HUES6 (cell line): ENCODE data around the gene ATP11A.
A peak's percentile ranks its signal among the peaks of the same experiment; 100 is the strongest.

Experiments
- H3K27ac ChIP-seq: 2 replicates; pipeline ENCODE4 v1.7.0; 2013; ENCODE audit warnings: low read depth, mild to moderate bottlenecking, low read length, inconsistent platforms
- H3K27me3 ChIP-seq: 2 replicates; pipeline ENCODE4 v1.6.1; 2013; ENCODE audit warnings: low read length; ENCODE audit not compliant: control insufficient read depth, insufficient read depth
- H3K36me3 ChIP-seq: 2 replicates; pipeline ENCODE4 v1.6.1; 2013; ENCODE audit warnings: low read length; ENCODE audit not compliant: control insufficient read depth, insufficient read depth
- H3K4me1 ChIP-seq: 2 replicates; pipeline ENCODE4 v1.6.1; 2013; ENCODE audit warnings: low read length; ENCODE audit not compliant: control insufficient read depth, insufficient read depth
- H3K4me3 ChIP-seq: 2 replicates; pipeline ENCODE4 v1.5.1; 2013; ENCODE audit warnings: low read depth, low read length
- H3K9ac ChIP-seq: one replicate; pipeline ENCODE4 v1.6.1; 2013; ENCODE audit warnings: mild to moderate bottlenecking, low read length
- H3K9me3 ChIP-seq: 2 replicates; pipeline ENCODE4 v1.6.1; 2013; ENCODE audit warnings: low read depth, low read length; ENCODE audit not compliant: control insufficient read depth, insufficient read depth

The ATP11A gene

GRCh38 chr13:112689303-112690245, at the start of gene ATP11A:
Gene ATP11A, plus strand, starts transcription at chr13:112690038. Its CDS starts 379 bp downstream, at chr13:112690417.
- H3K27me3 ChIP-seq, result peaks cover 8% of the 10 kb centered on the region; the same call in 1 of the 2 replicates
- H3K4me1 ChIP-seq, result peaks cover 38% of the 10 kb centered on the region
- H3K9me3 ChIP-seq, result no peaks in the 10 kb centered on the region
- no peaks in the 10 kb centered on the region for H3K36me3 ChIP-seq
- H3K27ac ChIP-seq, result peak within 1 kb of the TSS; percentile 85; the same call in 1 of the 2 replicates
- H3K4me3 ChIP-seq, result peak within 1 kb of the TSS; percentile 78
- peak within 1 kb of the TSS; percentile 76 for H3K9ac ChIP-seq

- H3K4me1 ChIP-seq, result peaks cover 23% of the 10 kb centered on the region
- H3K27me3 ChIP-seq, result peaks cover 27% of the 10 kb centered on the region
- no peak overlapping the region for H3K27ac ChIP-seq
- no peak overlapping the region for H3K9ac ChIP-seq
- no peaks in the 10 kb centered on the region for H3K9me3 ChIP-seq
- H3K4me3 ChIP-seq, result no peak overlapping the region
- H3K36me3 ChIP-seq, result no peaks in the 10 kb centered on the region
These were observed 48.3 kb upstream of the ATP11A start for GRCh38 chr13:112641456-112642089.

- Histone ChIP-seq H3K4me1 (peaks cover 18% of the 10 kb centered on the region), H3K9ac (no peak overlapping the region), H3K9me3 (no peaks in the 10 kb centered on the region)
These were observed 47.8 kb upstream of the ATP11A start for GRCh38 chr13:112642090-112642460.

GRCh38 chr13:112643759-112644459, 45.9 kb upstream of the ATP11A start:
- H3K4me1 ChIP-seq, result peaks cover 6% of the 10 kb centered on the region; the same call in 1 of the 2 replicates
- H3K9me3 ChIP-seq, result no peaks in the 10 kb centered on the region
- no peak overlapping the region for H3K9ac ChIP-seq
- no peak overlapping the region for H3K4me3 ChIP-seq
- H3K27ac ChIP-seq, result no peak overlapping the region
- H3K36me3 ChIP-seq, result no peaks in the 10 kb centered on the region
- H3K27me3 ChIP-seq, result peaks cover 15% of the 10 kb centered on the region

More at GRCh38 chr13:112642090-112642460, 47.8 kb upstream of the ATP11A start:
- Histone ChIP-seq H3K4me3 (no peak overlapping the region), H3K27ac (no peak overlapping the region), H3K36me3 (no peaks in the 10 kb centered on the region), H3K27me3 (peaks cover 24% of the 10 kb centered on the region)

- H3K36me3 ChIP-seq, result no peaks in the 10 kb centered on the region
- H3K27me3 ChIP-seq, result no peaks in the 10 kb centered on the region
- H3K9ac ChIP-seq, result no peak overlapping the region
- no peaks in the 10 kb centered on the region for H3K9me3 ChIP-seq
- no peak overlapping the region for H3K4me3 ChIP-seq
- H3K27ac ChIP-seq, result no peak overlapping the region
- H3K4me1 ChIP-seq, result peaks cover 5% of the 10 kb centered on the region; the same call in 1 of the 2 replicates
These were observed 44.4 kb upstream of the ATP11A start for GRCh38 chr13:112645327-112645914.

- no peak overlapping the region for H3K4me3 ChIP-seq
- H3K36me3 ChIP-seq, result no peaks in the 10 kb centered on the region
- H3K9me3 ChIP-seq, result no peaks in the 10 kb centered on the region
- H3K4me1 ChIP-seq, result peaks cover 5% of the 10 kb centered on the region; the same call in 1 of the 2 replicates
- H3K9ac ChIP-seq, result no peak overlapping the region
- H3K27me3 ChIP-seq, result no peaks in the 10 kb centered on the region
- H3K27ac ChIP-seq, result no peak overlapping the region
These were observed 42.6 kb upstream of the ATP11A start for GRCh38 chr13:112647256-112647655.

GRCh38 chr13:112648101-112648500, 41.7 kb upstream of the ATP11A start:
- no peak overlapping the region for H3K27ac ChIP-seq
- no peaks in the 10 kb centered on the region for H3K9me3 ChIP-seq
- no peaks in the 10 kb centered on the region for H3K27me3 ChIP-seq
- H3K36me3 ChIP-seq, result no peaks in the 10 kb centered on the region
- no peak overlapping the region for H3K4me3 ChIP-seq
- H3K4me1 ChIP-seq, result peaks cover 5% of the 10 kb centered on the region; the same call in 1 of the 2 replicates
- no peak overlapping the region for H3K9ac ChIP-seq

- H3K27ac ChIP-seq, result no peak overlapping the region
- H3K4me1 ChIP-seq, result peaks cover 5% of the 10 kb centered on the region; the same call in 1 of the 2 replicates
- no peaks in the 10 kb centered on the region for H3K27me3 ChIP-seq
- no peak overlapping the region for H3K9ac ChIP-seq
- H3K9me3 ChIP-seq, result no peaks in the 10 kb centered on the region
- no peaks in the 10 kb centered on the region for H3K36me3 ChIP-seq
- H3K4me3 ChIP-seq, result no peak overlapping the region
These were observed 40.7 kb upstream of the ATP11A start for GRCh38 chr13:112648966-112649690.

- Histone ChIP-seq H3K4me3 (no peak overlapping the region), H3K27ac (no peak overlapping the region)
These were observed 38.5 kb upstream of the ATP11A start for GRCh38 chr13:112651311-112651710.

More at GRCh38 chr13:112651311-112651710, 38.5 kb upstream of the ATP11A start:
- Histone ChIP-seq H3K9ac (no peak overlapping the region), H3K27me3 (no peaks in the 10 kb centered on the region), H3K9me3 (no peaks in the 10 kb centered on the region), H3K4me1 (peaks cover 5% of the 10 kb centered on the region; the same call in 1 of the 2 replicates), H3K36me3 (no peaks in the 10 kb centered on the region)
